Testis (tissue), 2 donors: ENCODE results near the gene PAK6.

Experiments used
- CTCF ChIP-seq, 3 experiments: fragments of 450-650 bp in 2 of 3; fragments of 200-600 bp in 1 of 3; sonication (generic) in 1 of 3; IDR thresholded peaks; one replicate each; pipeline ENCODE4 v1.5.1; 2016 to 2019; ENCODE audit warnings: antibody characterized with exemption in 3 of 3, mild to moderate bottlenecking in 2 of 3, moderate library complexity in 1 of 3
- POLR2A ChIP-seq: fragments of 450-650 bp; IDR thresholded peaks from one replicate; pipeline ENCODE4 v1.6.1; 2017; ENCODE audit warnings: antibody characterized with exemption, mild to moderate bottlenecking, moderate library complexity

GRCh38 chr15:40292246-40292645, 53.4 kb downstream of the PAK6 start:
- TF ChIP-seq POLR2A (no peak), CTCF (IDR thresholded peaks at IDR 0.05) (no peak)
